ENCODE measurements around the gene PPP1R8.
A peak's percentile ranks its signal among the peaks of the same experiment; 100 is the strongest.
"Not testable (repeated sequence)": the region's sequence is repeated elsewhere in the genome, so short reads cannot be mapped to it uniquely, and the experiment has no call there.

Gene PPP1R8

DNA sequence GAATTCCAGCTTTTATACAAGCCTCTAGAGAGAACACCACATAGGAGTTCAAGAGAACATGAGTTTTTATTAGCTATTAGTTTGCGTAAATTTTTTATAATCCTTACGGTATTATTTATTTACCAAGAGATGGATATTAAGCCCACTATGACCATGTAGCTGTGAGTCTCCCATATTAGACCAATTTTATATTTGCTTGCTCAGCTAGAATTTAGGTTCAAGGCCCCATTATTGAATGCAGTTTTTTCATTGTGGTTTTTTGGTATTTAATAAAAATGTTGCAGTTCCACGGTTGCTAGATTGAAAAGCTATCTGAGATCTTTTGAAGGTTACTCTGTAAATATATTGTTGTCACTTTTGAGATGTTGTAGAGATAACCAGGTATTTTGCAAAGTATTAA lies 2.9 kb downstream of the PPP1R8 start:
- no peak for DNase-seq

DNA sequence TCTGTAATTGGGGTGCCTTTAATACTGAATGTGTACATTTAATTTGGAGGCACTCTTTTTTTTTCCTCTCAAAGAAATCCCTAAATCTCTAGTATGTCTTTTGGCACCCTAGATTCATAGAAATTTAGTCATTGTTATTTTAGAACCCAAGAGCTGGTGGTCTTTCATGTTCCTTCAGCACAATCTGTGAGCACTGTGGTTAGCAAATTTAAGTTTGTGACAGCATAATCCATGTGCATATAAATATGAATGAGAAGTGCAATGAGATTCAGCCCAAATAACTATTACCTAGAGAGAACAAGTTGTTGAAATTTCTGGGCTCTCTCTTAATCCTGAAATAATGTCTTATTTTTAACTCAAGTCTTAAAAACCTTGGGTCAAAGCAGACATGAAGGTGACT lies 4.5 kb downstream of the PPP1R8 start:
- no peak for DNase-seq

DNA sequence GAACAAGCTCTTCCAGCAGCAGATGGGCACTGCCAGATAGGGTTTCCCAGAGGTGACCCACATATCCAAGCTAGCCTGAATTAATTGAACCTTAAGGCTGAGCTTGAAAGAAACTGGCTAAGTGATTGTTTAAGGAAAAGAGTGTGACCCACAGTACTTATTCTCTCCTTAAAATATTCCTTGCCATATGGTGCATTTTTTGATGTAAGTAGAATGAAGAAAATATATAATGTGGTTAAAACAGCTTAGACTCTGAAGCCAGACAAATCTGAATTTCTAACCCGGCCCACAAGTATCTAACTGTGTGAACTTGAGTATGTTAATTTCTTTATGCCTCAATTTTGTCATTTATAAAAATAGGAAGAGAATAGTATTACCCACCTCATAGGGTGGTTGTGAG lies 4.9 kb downstream of the PPP1R8 start:
- no peak for DNase-seq

DNA sequence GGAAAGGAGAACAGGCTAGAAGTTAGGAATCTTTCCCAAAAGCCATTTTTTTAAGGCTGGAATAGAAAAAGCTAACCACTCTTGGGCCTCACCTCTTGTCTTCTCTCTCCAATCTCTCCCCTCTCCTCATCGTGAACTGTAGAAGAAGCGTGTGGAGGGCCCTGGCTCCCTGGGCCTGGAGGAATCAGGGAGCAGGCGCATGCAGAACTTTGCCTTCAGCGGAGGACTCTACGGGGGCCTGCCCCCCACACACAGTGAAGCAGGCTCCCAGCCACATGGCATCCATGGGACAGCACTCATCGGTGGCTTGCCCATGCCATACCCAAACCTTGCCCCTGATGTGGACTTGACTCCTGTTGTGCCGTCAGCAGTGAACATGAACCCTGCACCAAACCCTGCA lies 19.4 kb downstream of the PPP1R8 start:
- DNase-seq, result no peak

DNA sequence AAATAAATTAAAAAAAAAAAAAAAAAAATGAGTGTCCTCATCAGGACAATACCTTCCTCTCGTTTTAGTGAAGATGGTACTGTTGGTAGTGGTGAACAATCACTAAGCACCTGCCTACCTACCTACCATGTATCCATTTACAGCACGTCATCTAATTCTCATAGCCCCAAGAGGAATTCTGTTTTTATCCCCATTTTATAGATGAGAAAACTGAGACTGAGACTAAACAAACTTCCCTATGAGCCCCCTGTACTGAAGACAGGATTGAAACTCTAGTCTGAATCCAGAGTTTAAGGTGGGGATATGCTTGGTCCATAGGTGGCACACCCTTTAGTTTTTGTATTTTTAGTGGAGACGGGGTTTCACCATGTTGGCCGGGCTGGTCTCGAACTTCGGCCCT lies 24.5 kb downstream of the PPP1R8 start:
- DNase-seq, result no peak

DNA sequence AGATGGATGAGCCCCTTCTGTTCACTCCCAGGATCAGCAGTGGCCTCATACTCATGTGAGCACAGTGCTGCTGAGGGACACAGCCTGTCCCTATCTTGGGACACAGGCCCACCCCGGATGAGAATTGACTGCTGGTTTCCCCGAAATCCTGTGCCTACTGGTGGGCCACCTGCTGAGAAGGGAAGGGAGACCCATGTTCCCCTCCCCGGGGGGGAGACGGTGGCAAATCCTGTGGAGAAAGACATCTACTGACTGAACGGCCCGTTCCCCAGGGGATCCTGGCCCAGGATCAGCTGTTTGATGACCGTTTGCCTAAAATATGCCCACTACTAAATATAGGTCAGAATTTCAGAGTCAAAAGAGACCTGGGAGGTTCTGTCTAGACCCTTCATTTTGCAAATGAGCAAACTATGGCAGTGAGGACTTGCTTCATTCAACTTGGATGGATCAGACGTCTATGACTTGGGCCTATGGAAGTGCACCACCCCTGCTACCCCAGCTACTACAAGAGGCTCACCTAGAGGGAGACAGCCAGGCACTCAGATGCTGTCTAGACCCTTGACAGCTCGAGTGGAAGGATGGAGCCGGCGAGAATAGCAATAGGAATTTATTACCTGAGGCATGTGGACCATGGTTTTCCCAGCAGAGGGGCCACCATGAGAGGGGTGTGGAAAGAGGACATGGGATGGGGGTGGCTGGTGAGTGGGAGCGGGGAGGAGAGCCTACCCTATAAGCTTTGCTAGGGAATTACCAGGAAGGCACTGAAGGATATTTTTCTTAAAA lies 26.2 kb downstream of the PPP1R8 start:
- DNase-seq, result no peak

DNA sequence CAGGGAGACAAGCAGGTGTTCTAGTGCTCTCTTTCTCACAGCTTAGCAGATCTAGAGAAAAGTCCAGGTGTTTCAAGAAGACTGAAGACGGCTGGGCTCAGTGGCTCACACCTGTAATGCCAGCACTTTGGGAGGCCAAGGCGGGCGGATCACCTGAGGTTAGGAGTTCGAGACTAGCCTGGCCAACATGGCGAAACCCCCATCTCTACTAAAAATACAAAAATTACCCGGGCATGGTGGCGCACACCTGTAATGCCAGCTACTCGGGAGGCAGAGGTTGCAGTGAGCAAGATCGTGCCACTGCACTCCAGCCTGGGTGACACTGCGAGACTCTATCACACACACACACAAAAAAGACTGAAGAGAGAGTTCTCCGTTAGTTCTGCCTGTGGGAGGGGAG lies 27.0 kb downstream of the PPP1R8 start:
- not testable (repeated sequence) for DNase-seq

DNA sequence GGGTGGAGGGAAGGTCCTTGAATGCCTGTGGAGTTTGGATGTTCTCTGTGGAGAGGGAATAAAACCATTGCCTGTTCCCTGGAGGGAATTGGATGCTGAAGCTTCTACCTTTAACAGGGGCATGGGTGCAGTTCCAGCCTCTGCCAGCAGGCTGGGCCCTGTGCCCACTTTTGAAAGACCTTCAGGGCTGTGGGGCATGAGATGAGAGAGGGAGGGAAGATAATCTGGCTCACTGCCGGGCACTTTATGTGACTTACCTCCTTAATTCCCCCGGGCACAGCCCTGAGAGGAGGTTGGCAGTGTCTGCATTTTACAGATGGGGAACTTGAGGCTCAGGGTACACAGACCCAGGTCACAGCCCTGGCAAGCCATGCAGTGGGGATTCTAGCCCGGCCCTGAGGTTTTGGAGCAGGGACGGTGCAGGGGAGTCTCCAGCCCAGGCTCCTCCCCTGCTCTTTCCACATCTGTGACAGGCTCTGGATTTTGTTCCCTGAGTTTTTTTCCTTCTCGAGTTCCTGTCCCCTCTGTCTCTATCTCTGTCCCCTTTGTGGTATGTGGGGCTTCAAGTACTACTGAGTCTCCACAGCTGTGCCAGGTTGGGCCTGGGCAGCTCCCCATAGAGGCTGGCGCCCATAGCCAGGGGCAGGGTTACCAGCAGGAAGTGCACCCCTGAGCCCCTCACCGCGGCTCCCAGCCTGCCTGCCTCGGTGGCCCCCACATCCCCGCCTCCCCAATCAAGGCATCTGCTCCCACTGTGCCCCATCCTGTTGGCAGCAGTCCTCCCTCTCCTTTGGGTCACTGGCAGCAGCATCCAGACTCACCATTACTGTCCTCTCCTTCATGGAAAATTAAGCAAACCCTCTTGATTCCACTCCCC lies 27.7 kb downstream of the PPP1R8 start:
- DNase-seq, result peak; percentile 39

DNA sequence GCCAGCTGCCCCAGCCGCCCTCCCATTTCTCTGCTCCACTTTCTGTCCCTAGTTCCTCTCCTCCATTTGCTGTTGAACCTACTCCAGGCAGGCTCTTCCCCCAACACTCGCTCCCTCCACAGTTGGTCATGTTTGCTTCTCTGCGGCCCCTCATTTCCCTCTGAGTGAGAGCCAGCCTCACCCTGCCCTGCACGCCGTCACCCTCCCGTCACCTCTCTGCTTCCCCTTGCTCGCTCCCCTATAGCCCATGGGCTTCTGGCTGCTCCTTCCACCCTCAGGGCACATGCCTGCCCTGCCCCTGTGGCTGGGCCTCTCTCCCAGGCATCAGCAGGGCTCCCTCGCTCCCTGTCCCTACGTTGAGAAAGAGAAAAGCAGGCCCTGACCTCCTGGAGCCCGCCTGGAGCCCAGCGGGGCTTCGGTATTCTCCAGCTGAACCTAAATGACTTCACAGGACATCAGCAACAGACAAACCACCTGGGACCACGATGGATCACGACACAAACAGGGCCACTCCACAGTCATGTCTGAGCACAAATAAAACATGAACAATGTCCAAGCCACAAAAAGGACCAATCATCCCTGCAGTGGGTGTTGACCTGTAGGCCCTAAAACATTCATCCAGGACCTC lies 28.5 kb downstream of the PPP1R8 start:
- DNase-seq, result no peak

DNA sequence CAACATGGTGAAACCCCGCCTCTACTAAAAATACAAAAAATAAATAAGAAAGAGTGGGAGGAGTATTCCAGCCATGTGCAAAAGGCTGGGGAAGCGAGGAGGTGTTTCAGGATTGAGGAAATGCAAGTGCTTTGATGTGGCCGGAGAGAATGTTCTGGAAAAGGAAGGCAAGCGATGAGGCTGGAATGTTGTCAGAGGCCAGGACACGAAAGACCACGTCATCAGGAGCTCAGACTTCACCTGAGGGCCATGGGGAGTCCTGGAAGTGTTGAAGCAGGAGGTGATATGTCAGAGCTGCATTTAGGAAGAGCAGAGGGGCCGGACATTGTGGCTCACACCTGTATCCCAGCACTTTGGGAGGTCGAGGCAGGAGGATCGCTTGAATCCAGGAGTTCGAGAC lies 30.9 kb downstream of the PPP1R8 start:
- no peak for DNase-seq

DNA sequence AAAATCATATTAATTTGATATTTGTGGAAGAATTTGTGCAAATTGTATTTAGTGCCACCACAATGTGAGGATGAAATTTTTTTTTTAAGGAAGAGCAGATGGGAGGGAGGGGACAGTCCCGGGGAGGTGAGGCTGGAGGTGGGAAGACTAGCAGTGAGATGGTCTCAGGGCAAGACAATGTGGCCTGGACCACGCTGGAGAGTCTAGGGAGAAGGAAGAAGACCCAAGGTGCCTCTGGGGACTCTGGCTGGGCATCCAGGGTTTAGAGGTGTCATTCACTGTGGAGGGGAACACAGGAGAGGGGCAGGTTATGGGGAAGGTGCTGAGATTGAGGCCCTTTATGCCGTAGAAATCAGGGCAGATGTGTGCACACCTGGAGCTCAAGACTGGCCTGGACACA lies 31.4 kb downstream of the PPP1R8 start:
- no peak for DNase-seq

DNA sequence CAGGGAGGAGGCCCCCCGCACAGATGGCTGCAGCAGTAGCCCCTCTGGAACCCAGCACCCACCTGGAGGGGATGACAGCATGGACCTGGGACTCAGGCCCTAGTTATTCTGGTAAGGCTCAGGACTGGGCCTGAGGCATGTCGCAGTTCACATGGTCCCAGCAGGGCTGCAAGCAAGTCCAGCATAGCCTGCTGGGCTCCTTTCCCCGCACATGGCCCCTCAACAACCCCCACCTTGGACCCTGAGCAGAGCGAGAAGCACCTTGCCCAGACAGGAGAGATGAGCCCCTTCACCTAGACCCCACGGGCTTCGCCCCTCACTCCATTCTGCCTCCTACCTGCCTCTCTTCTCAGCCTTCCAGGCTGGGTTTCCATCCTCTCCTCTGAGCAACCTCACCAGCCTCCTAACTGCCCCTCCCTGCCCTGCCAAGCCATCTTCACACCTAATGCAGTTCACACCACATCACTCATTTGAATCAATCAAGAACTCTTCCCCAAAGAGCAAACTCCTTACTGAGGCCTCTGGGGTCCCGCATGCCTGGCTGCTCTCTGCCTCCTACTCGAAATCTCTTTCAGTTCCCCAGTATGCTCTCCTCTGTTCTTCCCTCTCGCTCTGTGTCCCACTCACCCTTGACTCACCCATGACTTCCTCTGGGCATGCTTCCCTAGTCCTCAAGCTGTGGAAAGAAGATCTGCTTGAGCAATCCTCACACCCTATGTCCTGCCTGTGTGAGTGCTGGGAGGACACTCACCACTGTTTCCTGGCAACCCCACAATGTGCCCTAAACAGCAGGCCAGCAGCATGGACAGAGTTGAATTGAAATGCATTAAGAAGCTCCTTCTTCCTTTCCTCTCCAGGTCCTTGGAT lies 32.3 kb downstream of the PPP1R8 start:
- peak; percentile 90 for DNase-seq

DNA sequence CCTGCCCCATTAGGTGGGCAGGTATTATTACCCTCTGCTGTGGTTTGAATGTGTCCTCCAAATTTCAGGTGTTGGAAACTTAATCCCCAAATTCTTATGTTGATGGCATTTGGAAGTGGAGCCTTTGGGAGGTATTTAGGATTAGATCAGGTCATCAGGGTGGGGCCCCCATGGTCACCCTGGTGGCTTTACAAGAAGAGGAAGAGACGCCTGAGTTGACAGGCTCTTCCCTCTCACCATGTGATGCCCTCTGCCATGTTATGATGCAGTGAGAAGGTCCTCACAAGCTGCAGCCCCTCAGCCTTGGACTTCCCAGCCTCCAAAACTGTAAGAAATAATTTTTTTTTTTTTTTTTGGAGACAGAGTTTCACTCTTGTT lies 32.9 kb downstream of the PPP1R8 start:
- DNase-seq, result no peak

DNA sequence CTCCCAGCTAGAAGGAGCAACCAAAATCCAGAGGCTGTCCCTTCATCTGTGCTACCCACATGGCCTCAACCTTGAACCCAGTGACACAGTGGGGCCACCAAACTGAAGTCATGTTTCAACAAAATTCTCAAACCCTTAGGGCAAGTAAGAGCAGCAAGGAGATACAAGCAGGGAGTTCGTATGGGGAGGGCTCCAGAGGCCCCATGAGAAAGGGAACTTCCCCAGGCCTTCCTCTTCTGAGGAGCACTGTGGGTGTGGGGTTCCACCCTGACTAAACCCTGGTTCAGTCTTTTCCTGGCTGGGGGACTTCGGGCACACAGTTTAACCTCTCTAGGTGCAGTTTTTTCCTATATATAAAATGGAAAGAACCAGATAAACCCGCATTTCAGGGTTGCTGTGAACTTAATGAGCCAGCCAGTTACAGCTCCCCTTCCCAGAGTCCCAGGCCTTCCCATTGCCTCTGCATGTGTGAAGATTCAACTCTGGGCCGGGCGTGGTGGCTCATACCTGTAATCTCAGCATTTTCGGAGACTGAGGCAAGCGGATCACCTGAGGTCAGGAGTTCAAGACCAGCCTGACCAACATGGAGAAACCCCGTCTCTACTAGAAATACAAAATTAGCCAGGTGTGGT lies 33.8 kb downstream of the PPP1R8 start:
- no peak for DNase-seq

DNA sequence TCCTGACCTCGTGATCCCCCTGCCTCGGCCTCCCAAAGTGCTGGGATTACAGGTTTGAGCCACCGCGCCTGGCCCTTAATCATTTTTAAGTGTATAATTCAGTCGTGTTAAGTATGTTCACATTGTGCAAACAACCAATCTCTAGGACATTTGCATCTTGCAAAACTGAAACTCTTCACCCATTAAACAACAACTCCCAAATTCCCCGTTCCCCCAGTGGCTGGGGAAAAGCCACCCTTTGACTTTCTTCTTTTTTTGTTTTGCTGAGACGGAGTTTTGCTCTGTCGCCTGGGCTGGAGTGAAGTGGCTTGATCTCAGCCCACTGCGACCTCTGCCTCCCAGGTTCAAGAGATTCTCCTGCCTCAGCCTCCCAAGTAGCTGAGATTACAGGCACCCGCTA lies 35.2 kb downstream of the PPP1R8 start:
- no peak for DNase-seq

DNA sequence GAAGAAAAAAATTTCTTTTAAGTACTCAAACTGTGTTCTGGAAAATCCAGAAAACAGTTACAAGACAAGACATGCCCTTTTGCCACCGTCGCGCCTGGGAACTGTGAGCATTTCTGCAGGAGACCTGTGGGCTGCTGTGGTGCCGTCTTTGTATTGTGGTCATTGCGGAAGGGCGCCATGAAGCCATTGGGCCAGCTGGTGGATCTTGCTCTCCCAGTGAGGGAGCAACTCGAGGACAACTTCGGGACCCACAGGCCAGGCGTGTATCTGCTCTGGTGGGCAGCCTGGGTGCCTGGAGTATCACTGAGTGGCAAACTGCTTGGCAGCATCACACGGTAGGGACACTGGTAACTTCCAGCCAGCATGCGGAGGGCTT lies 38.0 kb downstream of the PPP1R8 start:
- DNase-seq, result no peak

DNA sequence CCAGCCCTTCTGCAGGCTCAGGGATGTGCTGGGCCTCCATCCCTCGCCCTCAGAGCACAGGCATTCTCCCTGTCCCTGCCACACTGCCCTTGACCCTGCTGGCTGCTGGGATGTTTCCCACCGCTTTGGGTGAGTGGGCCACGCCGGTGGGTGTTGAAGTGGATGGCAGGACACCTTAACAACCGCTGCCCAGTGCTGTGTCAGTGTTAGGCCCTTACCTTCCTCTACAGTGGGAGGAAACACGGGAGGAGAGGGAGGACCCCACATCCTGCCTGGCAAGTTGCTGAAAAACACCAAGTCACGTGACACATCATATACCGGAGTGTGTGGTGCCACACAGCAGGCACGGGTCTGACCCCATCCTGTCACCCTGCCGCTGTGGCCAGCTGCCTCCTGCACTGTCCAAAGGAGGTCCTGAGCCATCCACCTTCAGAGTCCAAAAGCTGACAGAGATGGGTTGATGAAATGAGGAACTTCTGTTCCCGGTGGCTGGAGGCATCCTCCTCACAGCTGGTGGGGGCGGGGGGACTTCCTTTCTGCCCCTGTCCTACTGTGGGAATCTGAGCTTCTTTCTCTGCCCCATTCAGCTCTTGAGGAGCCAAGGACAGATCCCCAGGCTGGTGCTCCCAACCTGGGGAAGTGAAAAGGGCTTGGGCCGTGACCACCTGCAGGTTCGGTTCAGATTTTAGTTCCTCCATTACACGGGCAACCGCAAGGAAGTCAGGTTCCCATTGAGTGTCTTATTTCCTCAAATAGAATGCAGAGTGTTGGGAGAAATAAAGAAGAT lies 38.5 kb downstream of the PPP1R8 start:
- no peak for DNase-seq

DNA sequence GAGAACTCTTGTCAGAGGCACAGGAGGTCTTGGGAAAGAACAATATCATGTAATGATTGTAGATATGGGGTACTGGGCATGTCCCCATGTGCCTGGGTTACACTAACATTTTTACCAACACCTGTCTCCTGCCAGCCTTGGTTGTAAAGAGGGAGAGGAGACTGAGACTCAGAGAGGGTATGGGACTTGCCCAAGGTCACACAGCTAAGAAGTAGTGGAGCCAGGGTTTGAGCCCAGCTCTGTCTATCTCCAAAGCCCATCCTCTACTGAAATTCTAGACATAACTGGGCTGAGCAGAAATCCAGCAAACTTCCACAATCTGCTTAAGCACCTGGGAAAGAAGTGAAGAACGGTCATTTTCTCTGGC lies 39.1 kb downstream of the PPP1R8 start:
- no peak for DNase-seq

DNA sequence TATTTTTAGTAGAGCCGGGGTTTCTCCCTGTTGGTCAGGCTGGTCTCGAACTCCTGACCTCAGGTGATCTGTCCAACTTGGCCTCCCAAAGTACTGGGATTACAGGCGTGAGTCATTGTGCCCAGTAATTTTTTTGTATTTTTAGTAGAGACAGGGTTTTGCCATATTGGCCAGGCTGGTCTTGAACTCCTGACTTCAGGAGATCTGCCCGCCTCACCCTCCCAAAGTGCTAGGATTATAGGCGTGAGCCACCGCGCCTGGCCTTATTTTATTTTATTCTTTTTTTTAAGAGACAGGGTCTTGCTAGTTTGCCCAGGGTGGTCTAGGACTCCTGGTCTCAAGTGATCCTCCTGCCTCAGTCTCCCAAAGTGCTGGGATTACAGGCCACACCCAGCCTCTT lies 40.5 kb downstream of the PPP1R8 start:
- not testable (repeated sequence) for DNase-seq

DNA sequence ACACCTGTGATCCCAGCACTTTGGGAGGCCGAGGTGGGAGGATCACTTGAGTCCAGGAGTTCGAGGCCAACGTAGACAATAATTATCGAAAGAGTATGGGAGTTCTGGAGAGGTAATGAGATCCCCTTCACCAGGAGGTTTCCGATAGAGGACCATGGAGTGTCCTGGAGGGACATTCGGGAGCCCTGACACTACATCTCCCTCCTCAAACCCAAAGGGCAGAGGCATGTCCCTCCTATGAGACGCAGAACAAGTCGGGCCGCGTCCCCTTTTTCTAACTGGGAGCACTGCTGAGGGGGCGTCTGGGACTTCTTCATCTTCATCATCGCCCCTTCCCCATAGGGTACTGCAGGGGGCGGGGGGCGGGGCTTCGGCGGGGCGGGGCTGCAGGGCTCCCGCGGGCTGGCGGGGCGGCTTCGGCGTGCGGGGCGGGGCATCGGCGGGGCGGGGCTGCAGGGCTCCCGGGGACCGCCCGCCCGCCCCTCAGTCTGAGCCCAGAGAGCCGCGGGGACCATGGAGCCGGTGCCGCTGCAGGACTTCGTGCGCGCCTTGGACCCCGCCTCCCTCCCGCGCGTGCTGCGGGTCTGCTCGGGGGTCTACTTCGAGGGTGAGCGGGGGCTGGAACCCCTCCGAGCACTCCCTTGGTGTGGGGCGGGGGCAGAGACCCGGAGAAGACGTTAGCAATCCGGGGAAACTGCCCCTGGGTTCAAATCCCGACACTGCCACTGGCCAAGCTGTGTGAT lies 41.6 kb downstream of the PPP1R8 start, which contains the start of gene THEMIS2:
THEMIS2 (plus strand) TSS at position 486 of the 743 bp plus-strand sequence; CDS start at position 514, 28 bp downstream.
- DNase-seq, result no peak

Data from amniotic stem cell (primary cell).